ENCODE results near the gene EVA1A. TPM values are rescaled to one million over a fixed set of nuclear protein-coding genes. Genes with fewer than 3 reads are reported as not detected.

The EVA1A gene
- total and polyA plus RNA-seq, 2 experiments from 2014 or later, result 4.6 to 7.9 TPM

DNA sequence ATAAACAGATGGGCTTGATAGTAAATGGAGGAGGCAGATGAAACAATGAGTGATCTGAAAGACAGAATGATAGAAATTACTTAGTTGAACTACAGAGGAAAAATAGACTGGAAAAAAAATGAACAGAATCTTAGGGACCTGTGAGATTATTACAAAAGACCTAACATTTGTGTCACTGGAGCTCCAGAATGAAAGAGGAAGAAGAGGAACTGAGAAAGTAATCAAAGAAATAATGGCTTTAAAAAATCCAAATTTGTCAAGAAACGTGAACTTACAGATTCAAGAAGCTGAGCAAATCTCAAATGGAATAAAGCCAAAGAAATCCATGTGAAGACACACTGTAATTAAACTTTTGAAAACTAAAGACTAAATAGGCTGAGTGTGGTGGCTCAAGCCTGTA is 28.3 kb downstream of the EVA1A start:
- peaks cover 11% of the 10 kb centered on the region for H3K4me1 ChIP-seq (ENCODE audit: insufficient read depth)
- no peaks in the 10 kb centered on the region for H3K79me2 ChIP-seq (replicated peaks; ENCODE audit: insufficient read depth)
- H3K27me3 ChIP-seq (ENCODE audit: insufficient read depth), result no peaks in the 10 kb centered on the region
- H3K27me3 Mint-ChIP-seq (ENCODE audit: insufficient read depth, low read depth, poor library complexity), result peaks cover under 1% of the 10 kb centered on the region
- no peak overlapping the region for H3K27ac Mint-ChIP-seq
- no peak overlapping the region for H2AFZ ChIP-seq
- no peak overlapping the region for H3K4me2 ChIP-seq
- no peaks in the 10 kb centered on the region for H3K36me3 ChIP-seq (ENCODE audit: insufficient read depth)
- TF ChIP-seq EZH2 (IDR thresholded peaks at IDR 0.05; ENCODE audit: low read depth, unreplicated experiment), result no peak
- no peak for TF ChIP-seq ZNF331 (CRISPR knock-in tag; IDR thresholded peaks at IDR 0.05; ENCODE audit: low read depth)
- TF ChIP-seq, protein P1, sequence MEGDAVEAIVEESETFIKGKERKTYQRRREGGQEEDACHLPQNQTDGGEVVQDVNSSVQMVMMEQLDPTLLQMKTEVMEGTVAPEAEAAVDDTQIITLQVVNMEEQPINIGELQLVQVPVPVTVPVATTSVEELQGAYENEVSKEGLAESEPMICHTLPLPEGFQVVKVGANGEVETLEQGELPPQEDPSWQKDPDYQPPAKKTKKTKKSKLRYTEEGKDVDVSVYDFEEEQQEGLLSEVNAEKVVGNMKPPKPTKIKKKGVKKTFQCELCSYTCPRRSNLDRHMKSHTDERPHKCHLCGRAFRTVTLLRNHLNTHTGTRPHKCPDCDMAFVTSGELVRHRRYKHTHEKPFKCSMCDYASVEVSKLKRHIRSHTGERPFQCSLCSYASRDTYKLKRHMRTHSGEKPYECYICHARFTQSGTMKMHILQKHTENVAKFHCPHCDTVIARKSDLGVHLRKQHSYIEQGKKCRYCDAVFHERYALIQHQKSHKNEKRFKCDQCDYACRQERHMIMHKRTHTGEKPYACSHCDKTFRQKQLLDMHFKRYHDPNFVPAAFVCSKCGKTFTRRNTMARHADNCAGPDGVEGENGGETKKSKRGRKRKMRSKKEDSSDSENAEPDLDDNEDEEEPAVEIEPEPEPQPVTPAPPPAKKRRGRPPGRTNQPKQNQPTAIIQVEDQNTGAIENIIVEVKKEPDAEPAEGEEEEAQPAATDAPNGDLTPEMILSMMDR (conservative IDR thresholded peaks at IDR 0.05; ENCODE audit: low read depth in 2 of 2), result no peak
- TF ChIP-seq STAT1 (IDR thresholded peaks at IDR 0.05; ENCODE audit: unreplicated experiment), result no peak
- TF ChIP-seq, protein P2, sequence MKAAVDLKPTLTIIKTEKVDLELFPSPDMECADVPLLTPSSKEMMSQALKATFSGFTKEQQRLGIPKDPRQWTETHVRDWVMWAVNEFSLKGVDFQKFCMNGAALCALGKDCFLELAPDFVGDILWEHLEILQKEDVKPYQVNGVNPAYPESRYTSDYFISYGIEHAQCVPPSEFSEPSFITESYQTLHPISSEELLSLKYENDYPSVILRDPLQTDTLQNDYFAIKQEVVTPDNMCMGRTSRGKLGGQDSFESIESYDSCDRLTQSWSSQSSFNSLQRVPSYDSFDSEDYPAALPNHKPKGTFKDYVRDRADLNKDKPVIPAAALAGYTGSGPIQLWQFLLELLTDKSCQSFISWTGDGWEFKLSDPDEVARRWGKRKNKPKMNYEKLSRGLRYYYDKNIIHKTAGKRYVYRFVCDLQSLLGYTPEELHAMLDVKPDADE (IDR thresholded peaks at IDR 0.05), result no peak
- TF ChIP-seq, protein P3, sequence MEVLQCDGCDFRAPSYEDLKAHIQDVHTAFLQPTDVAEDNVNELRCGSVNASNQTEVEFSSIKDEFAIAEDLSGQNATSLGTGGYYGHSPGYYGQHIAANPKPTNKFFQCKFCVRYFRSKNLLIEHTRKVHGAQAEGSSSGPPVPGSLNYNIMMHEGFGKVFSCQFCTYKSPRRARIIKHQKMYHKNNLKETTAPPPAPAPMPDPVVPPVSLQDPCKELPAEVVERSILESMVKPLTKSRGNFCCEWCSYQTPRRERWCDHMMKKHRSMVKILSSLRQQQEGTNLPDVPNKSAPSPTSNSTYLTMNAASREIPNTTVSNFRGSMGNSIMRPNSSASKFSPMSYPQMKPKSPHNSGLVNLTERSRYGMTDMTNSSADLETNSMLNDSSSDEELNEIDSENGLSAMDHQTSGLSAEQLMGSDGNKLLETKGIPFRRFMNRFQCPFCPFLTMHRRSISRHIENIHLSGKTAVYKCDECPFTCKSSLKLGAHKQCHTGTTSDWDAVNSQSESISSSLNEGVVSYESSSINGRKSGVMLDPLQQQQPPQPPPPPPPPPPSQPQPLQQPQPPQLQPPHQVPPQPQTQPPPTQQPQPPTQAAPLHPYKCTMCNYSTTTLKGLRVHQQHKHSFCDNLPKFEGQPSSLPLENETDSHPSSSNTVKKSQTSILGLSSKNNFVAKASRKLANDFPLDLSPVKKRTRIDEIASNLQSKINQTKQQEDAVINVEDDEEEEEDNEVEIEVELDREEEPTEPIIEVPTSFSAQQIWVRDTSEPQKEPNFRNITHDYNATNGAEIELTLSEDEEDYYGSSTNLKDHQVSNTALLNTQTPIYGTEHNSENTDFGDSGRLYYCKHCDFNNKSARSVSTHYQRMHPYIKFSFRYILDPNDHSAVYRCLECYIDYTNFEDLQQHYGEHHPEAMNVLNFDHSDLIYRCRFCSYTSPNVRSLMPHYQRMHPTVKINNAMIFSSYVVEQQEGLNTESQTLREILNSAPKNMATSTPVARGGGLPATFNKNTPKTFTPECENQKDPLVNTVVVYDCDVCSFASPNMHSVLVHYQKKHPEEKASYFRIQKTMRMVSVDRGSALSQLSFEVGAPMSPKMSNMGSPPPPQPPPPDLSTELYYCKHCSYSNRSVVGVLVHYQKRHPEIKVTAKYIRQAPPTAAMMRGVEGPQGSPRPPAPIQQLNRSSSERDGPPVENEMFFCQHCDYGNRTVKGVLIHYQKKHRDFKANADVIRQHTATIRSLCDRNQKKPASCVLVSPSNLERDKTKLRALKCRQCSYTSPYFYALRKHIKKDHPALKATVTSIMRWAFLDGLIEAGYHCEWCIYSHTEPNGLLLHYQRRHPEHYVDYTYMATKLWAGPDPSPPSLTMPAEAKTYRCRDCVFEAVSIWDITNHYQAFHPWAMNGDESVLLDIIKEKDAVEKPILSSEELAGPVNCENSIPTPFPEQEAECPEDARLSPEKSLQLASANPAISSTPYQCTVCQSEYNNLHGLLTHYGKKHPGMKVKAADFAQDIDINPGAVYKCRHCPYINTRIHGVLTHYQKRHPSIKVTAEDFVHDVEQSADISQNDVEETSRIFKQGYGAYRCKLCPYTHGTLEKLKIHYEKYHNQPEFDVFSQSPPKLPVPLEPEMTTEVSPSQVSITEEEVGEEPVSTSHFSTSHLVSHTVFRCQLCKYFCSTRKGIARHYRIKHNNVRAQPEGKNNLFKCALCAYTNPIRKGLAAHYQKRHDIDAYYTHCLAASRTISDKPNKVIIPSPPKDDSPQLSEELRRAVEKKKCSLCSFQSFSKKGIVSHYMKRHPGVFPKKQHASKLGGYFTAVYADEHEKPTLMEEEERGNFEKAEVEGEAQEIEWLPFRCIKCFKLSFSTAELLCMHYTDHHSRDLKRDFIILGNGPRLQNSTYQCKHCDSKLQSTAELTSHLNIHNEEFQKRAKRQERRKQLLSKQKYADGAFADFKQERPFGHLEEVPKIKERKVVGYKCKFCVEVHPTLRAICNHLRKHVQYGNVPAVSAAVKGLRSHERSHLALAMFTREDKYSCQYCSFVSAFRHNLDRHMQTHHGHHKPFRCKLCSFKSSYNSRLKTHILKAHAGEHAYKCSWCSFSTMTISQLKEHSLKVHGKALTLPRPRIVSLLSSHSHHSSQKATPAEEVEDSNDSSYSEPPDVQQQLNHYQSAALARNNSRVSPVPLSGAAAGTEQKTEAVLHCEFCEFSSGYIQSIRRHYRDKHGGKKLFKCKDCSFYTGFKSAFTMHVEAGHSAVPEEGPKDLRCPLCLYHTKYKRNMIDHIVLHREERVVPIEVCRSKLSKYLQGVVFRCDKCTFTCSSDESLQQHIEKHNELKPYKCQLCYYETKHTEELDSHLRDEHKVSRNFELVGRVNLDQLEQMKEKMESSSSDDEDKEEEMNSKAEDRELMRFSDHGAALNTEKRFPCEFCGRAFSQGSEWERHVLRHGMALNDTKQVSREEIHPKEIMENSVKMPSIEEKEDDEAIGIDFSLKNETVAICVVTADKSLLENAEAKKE (CRISPR knock-in tag; IDR thresholded peaks at IDR 0.05), result no peak
- TF ChIP-seq NANOG (IDR thresholded peaks at IDR 0.05; ENCODE audit: borderline replicate concordance), result no peak
- no peak for TF ChIP-seq REST (IDR thresholded peaks at IDR 0.05; ENCODE audit: unreplicated experiment)
- TF ChIP-seq POLR2AphosphoS5 (IDR thresholded peaks at IDR 0.05; ENCODE audit: low read depth), result no peak
- TF ChIP-seq CREB1 (CRISPR knock-in tag; IDR thresholded peaks at IDR 0.05; ENCODE audit: low read depth), result no peak
- TF ChIP-seq ZNF114 (CRISPR knock-in tag; IDR thresholded peaks at IDR 0.05), result no peak
- TF ChIP-seq EZH2phosphoT487 (IDR thresholded peaks at IDR 0.05; ENCODE audit: unreplicated experiment), result no peak
- no peak for TF ChIP-seq JUNB (IDR thresholded peaks at IDR 0.05; ENCODE audit: unreplicated experiment)
- no peaks in the 10 kb centered on the region for H3K9me2 ChIP-seq (ENCODE audit: insufficient read depth)
- no peak overlapping the region for H3K4me3 ChIP-seq
- no peaks in the 10 kb centered on the region for H4K20me1 ChIP-seq (replicated peaks; ENCODE audit: insufficient read depth)
- H3K36me3 Mint-ChIP-seq (ENCODE audit: low read depth), result no peaks in the 10 kb centered on the region
- ATAC-seq, result no peak
- no peaks in the 10 kb centered on the region for H3K9me3 Mint-ChIP-seq
- no peak overlapping the region for H3K27ac ChIP-seq (ENCODE audit: low read depth)
- H3K4me3 Mint-ChIP-seq, result no peak overlapping the region
- no peaks in the 10 kb centered on the region for H3F3A ChIP-seq (replicated peaks; ENCODE audit: low read depth)
- DNase-seq (ENCODE audit: low spot score), result no peak
- peaks cover 17% of the 10 kb centered on the region for H3K4me1 Mint-ChIP-seq
